Keratinocyte (primary cell): ENCODE measurements around the gene SPCS3. TPM values are rescaled to one million over a fixed set of nuclear protein-coding genes. Genes with fewer than 3 reads are reported as not detected.

ENCODE experiments used
- DNase-seq: peaks from one replicate; pipeline ENCODE4 v3.0.0-alpha.2; 2011; ENCODE audit warnings: low read depth, missing footprints, low spot score
- FAIRE-seq: peaks from 2 replicates; lab custom pipeline; 2011; peaks lifted over from hg19 to GRCh38; lab: Jason Lieb, UNC
- H2AFZ ChIP-seq: 2 replicates; pipeline ENCODE4 v1.6.0; 2012; ENCODE audit warnings: low read length, control low read depth, inconsistent platforms; ENCODE audit not compliant: control insufficient read depth
- H3K27ac ChIP-seq: 2 replicates; pipeline ENCODE4 v1.5.1; 2011; ENCODE audit warnings: low read length; ENCODE audit not compliant: control insufficient read depth, insufficient read depth
- H3K27me3 ChIP-seq: 3 replicates; pipeline ENCODE4 v1.6.0; 2011; ENCODE audit warnings: low read length; ENCODE audit not compliant: control insufficient read depth, insufficient read depth; ENCODE audit errors: extremely low read depth
- H3K36me3 ChIP-seq, 2 experiments: 2 replicates in 1 of 2; 3 replicates in 1 of 2; pipeline ENCODE4 v1.5.1; 2011; ENCODE audit warnings: low read length in 2 of 2, mild to moderate bottlenecking in 1 of 2; ENCODE audit not compliant: control insufficient read depth in 2 of 2, insufficient read depth in 2 of 2; ENCODE audit errors: extremely low read depth in 1 of 2
- H3K4me1 ChIP-seq: 3 replicates; pipeline ENCODE4 v1.5.1; 2011; ENCODE audit warnings: low read length; ENCODE audit not compliant: control insufficient read depth, insufficient read depth; ENCODE audit errors: extremely low read depth
- H3K4me2 ChIP-seq: 3 replicates; pipeline ENCODE4 v1.6.0; 2011; ENCODE audit warnings: low read depth, low read length; ENCODE audit not compliant: control insufficient read depth, insufficient read depth; ENCODE audit errors: extremely low read depth
- H3K4me3 ChIP-seq, 3 experiments: fragments of 200-600 bp in 1 of 3; sonication (generic) in 1 of 3; 2 replicates in 2 of 3; 3 replicates in 1 of 3; pipeline ENCODE4 v1.5.1; 2011 to 2016; ENCODE audit warnings: low read length in 3 of 3, mild to moderate bottlenecking in 3 of 3, control low read depth in 2 of 3, inconsistent platforms in 1 of 3, low read depth in 1 of 3, mixed read lengths in 1 of 3, mixed run types in 1 of 3, moderate library complexity in 1 of 3; ENCODE audit not compliant: control insufficient read depth in 2 of 3, insufficient read depth in 2 of 3; ENCODE audit errors: extremely low read depth in 1 of 3
- H3K79me2 ChIP-seq: 2 replicates; pipeline ENCODE4 v1.6.0; 2012; ENCODE audit warnings: low read length; ENCODE audit not compliant: control insufficient read depth, insufficient read depth
- H3K9ac ChIP-seq: 3 replicates; pipeline ENCODE4 v1.6.0; 2011; ENCODE audit warnings: low read length; ENCODE audit not compliant: control insufficient read depth, insufficient read depth; ENCODE audit errors: extremely low read depth
- H3K9me1 ChIP-seq: 3 replicates; pipeline ENCODE4 v1.6.0; 2011; ENCODE audit warnings: low read length; ENCODE audit not compliant: control insufficient read depth, insufficient read depth; ENCODE audit errors: extremely low read depth
- H3K9me3 ChIP-seq: 2 replicates; pipeline ENCODE4 v1.5.1; 2012; ENCODE audit warnings: low read depth, low read length; ENCODE audit not compliant: control insufficient read depth
- H4K20me1 ChIP-seq: 3 replicates; pipeline ENCODE4 v1.6.0; 2011; ENCODE audit warnings: low read length; ENCODE audit not compliant: control insufficient read depth, insufficient read depth; ENCODE audit errors: extremely low read depth
- EZH2 ChIP-seq: IDR thresholded peaks from one replicate; pipeline ENCODE4 v1.6.1; 2012; ENCODE audit warnings: inconsistent platforms, mild to moderate bottlenecking, low read length, moderate library complexity
- dilution Hi-C: fragments of 300-500 bp; cut with MboI; formaldehyde crosslinking; loops from one replicate; pipeline ENCODE4 v1.7.0; 2020; ENCODE audit warnings: low sequenced_read_pairs; ENCODE audit not compliant: extremely low pct_ligation_motif_present
- polyA plus RNA-seq, 5 experiments: library from polyadenylated mRNA; depleted of rRNA in 3 of 5; stranded (reverse) in 3 of 5; stranded (forward) in 1 of 5; unstranded in 1 of 5; fragments of >200 nt; gene quantifications; 1 replicate in 1 of 5; 2 replicates in 3 of 5; 3 replicates in 1 of 5; pipeline versions ENCODE4 v1.2.1 to v1.2.3, GENCODE V29; 2011 to 2012; ENCODE audit warnings: missing spikeins in 2 of 5, low read depth in 1 of 5, low replicate concordance in 1 of 5
- TF ChIP-seq, protein P1 (sequence below), 3 experiments: IDR thresholded peaks in 1 of 3; conservative IDR thresholded peaks in 1 of 3; optimal IDR thresholded peaks in 1 of 3; 2 replicates in 2 of 3; 3 replicates in 1 of 3; pipeline versions ENCODE3 to v1.5.1; 2011; ENCODE audit warnings: low read length in 3 of 3, mild to moderate bottlenecking in 3 of 3, moderate library complexity in 2 of 3, control low read depth in 1 of 3, inconsistent platforms in 1 of 3; ENCODE audit not compliant: insufficient read depth in 2 of 3; ENCODE audit errors: extremely low read depth in 1 of 3

The SPCS3 gene
- polyA plus RNA-seq, 1 donor (not counting 4 experiments of a cell fraction or from before 2014, with no cell fraction given) = 59.3 TPM

DNA sequence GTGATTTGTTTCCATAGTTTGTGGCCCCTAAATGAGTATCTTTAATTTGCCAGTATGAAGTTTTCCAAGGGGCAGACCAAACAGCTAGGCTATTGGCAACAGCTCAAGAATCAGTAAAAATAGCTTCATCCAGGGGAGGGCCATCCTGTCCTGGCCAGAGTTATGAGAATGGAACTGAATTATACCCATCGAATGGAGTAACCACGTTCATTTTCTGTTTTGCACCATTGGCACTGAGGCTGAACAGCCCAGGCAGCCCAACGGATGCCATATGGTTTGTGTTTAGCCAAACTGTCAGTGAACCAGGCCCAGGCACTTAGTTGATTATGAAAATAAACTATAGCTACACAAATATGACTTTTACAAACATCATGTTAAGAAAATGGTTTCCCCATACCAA, 33.0 kb upstream of the SPCS3 start:
- Histone ChIP-seq H3K36me3 (no peaks in the 10 kb centered on the region), H3K4me1 (no peaks in the 10 kb centered on the region), H3K79me2 (no peaks in the 10 kb centered on the region), H3K4me2 (no peak overlapping the region), H3K9me3 (no peaks in the 10 kb centered on the region), H3K27me3 (no peaks in the 10 kb centered on the region), H3K9ac (no peak overlapping the region), H3K27ac (no peak overlapping the region), H3K9me1 (no peaks in the 10 kb centered on the region), H3K4me3 (no peak overlapping the region), H4K20me1 (no peaks in the 10 kb centered on the region), H2AFZ (no peak overlapping the region)
- no peak for TF ChIP-seq EZH2
- TF ChIP-seq, protein P1, sequence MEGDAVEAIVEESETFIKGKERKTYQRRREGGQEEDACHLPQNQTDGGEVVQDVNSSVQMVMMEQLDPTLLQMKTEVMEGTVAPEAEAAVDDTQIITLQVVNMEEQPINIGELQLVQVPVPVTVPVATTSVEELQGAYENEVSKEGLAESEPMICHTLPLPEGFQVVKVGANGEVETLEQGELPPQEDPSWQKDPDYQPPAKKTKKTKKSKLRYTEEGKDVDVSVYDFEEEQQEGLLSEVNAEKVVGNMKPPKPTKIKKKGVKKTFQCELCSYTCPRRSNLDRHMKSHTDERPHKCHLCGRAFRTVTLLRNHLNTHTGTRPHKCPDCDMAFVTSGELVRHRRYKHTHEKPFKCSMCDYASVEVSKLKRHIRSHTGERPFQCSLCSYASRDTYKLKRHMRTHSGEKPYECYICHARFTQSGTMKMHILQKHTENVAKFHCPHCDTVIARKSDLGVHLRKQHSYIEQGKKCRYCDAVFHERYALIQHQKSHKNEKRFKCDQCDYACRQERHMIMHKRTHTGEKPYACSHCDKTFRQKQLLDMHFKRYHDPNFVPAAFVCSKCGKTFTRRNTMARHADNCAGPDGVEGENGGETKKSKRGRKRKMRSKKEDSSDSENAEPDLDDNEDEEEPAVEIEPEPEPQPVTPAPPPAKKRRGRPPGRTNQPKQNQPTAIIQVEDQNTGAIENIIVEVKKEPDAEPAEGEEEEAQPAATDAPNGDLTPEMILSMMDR (optimal IDR thresholded peaks at IDR 0.05 in 1 of 3, IDR thresholded peaks at IDR 0.05 in 1 of 3, conservative IDR thresholded peaks at IDR 0.05 in 1 of 3; ENCODE audit: extremely low read depth in 1 of 3, insufficient read depth in 2 of 3, low read length in 3 of 3) = no peak
- dilution Hi-C loops = no loop called here
- FAIRE-seq (no peak), DNase-seq (no peak)

DNA sequence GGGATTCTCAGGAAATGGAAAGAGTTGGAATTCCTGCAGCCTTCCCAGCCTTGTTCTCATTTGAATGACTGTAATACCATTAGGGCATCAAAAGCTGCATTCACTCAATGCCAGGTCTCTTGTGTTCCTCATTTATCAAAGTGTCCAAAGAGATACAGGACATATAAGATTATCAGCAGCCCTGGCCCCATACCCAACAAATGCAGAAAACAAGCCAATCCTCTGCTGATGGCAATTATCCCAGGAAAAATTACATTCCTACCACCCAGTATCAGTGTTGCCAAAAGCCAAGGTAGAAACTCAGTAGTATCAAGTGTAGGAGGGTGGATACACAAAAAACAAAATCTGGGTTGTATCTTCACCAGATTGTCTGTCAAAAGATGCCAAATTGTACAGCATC, 32.2 kb upstream of the SPCS3 start:
- no peaks in the 10 kb centered on the region for H4K20me1 ChIP-seq
- H3K4me2 ChIP-seq = no peak overlapping the region
- FAIRE-seq (no peak), DNase-seq (no peak)
- H3K36me3 ChIP-seq = no peaks in the 10 kb centered on the region
- no peaks in the 10 kb centered on the region for H3K9me1 ChIP-seq
- no peak overlapping the region for H3K9ac ChIP-seq
- no peak overlapping the region for H3K4me3 ChIP-seq
- H2AFZ ChIP-seq = no peak overlapping the region
- dilution Hi-C loops = no loop called here
- no peaks in the 10 kb centered on the region for H3K27me3 ChIP-seq
- no peaks in the 10 kb centered on the region for H3K4me1 ChIP-seq
- H3K79me2 ChIP-seq = no peaks in the 10 kb centered on the region
- H3K27ac ChIP-seq = no peak overlapping the region
- no peak for TF ChIP-seq EZH2
- TF ChIP-seq, protein P1 (optimal IDR thresholded peaks at IDR 0.05 in 1 of 3, IDR thresholded peaks at IDR 0.05 in 1 of 3, conservative IDR thresholded peaks at IDR 0.05 in 1 of 3; ENCODE audit: extremely low read depth in 1 of 3, insufficient read depth in 2 of 3, low read length in 3 of 3) = no peak
- no peaks in the 10 kb centered on the region for H3K9me3 ChIP-seq
